PC-3 (cell line): ENCODE results near the gene KXD1.

Experiments
- CTCF ChIP-seq: fragments of 300-600 bp; sonication (generic); conservative IDR thresholded peaks from 2 replicates; pipeline ENCODE4 v1.5.1; 2017; ENCODE audit warnings: antibody characterized with exemption, low read depth, mild to moderate bottlenecking, low read length
- EZH2 ChIP-seq: fragments of 300-600 bp; sonication (generic); IDR thresholded peaks from one replicate; pipeline ENCODE4 v1.6.1; 2017; ENCODE audit warnings: antibody characterized with exemption, mild to moderate bottlenecking, low read length; ENCODE audit not compliant: unreplicated experiment
- EZH2phosphoT487 ChIP-seq: fragments of 300-600 bp; sonication (generic); IDR thresholded peaks from 2 replicates; pipeline ENCODE4 v1.6.1; 2018; ENCODE audit warnings: mild to moderate bottlenecking, antibody characterized with exemption, low read length, borderline replicate concordance

GRCh38 chr19:18521692-18522123, 36.0 kb upstream of the KXD1 start, which contains the start of gene ELL:
- TF ChIP-seq CTCF = no peak
- TF ChIP-seq EZH2phosphoT487 = no peak
- TF ChIP-seq EZH2 = no peak
